Activated gamma-delta T cell treated with Interleukin-2 at 50 U/mL for 16 hours (primary cell): ENCODE measurements around the gene SLC17A2.

ENCODE experiments used
- DNase-seq: peaks from one replicate; pipeline ENCODE4 v3.0.0-alpha.2; 2020

SLC17A2 gene

GRCh38 chr6:25882051-25882496 lies 48.4 kb downstream of the SLC17A2 start:
- DNase-seq = peak; percentile 39

- no peak for DNase-seq
These were observed 49.9 kb downstream of the SLC17A2 start for GRCh38 chr6:25880601-25881000.

GRCh38 chr6:25878721-25879322 lies 51.7 kb downstream of the SLC17A2 start:
- DNase-seq = no peak

- DNase-seq = no peak
These were observed 54.4 kb downstream of the SLC17A2 start for GRCh38 chr6:25875926-25876602.

GRCh38 chr6:25875563-25875905 lies 55.0 kb downstream of the SLC17A2 start:
- no peak for DNase-seq

GRCh38 chr6:25874822-25875562 lies 55.5 kb downstream of the SLC17A2 start:
- DNase-seq = no peak

GRCh38 chr6:25874118-25874517 lies 56.4 kb downstream of the SLC17A2 start, which contains the start of gene SLC17A3:
Gene SLC17A3, minus strand, starts transcription at chr6:25874243. Its CDS starts 5,856 bp downstream, at chr6:25868387.
- no peak for DNase-seq

GRCh38 chr6:25872814-25873213 lies 57.7 kb downstream of the SLC17A2 start:
- DNase-seq = peak; percentile 28

- no peak for DNase-seq
These were observed 60.7 kb downstream of the SLC17A2 start for GRCh38 chr6:25869840-25870239.

- DNase-seq = no peak
These were observed 61.9 kb downstream of the SLC17A2 start for GRCh38 chr6:25868436-25869183.

GRCh38 chr6:25866011-25866410 lies 64.5 kb downstream of the SLC17A2 start:
- peak; percentile 17 for DNase-seq

GRCh38 chr6:25863360-25863759 lies 67.1 kb downstream of the SLC17A2 start:
- no peak for DNase-seq
